MG63 (cell line): ENCODE measurements around the gene STOX1. TPM values are rescaled to one million over a fixed set of nuclear protein-coding genes. Genes with fewer than 3 reads are reported as not detected.
"Not testable (repeated sequence)": the region's sequence is repeated elsewhere in the genome, so short reads cannot be mapped to it uniquely, and the experiment has no call there.

Source experiments
- DNase-seq: peaks from one replicate; pipeline ENCODE4 v3.0.0-alpha.2; 2020
- H3K27me3 ChIP-seq: fragments of 250-450 bp; sonication (Bioruptor Pico); 2 replicates; pipeline ENCODE4 v1.5.1; 2020; ENCODE audit warnings: mild to moderate bottlenecking, moderate library complexity
- H3K36me3 ChIP-seq: fragments of 250-450 bp; sonication (Bioruptor Pico); 2 replicates; pipeline ENCODE4 v1.5.1; 2020; ENCODE audit warnings: mild to moderate bottlenecking, moderate library complexity
- H3K4me3 ChIP-seq: fragments of 250-450 bp; sonication (Bioruptor Pico); 2 replicates; pipeline ENCODE4 v1.5.1; 2020; ENCODE audit warnings: mild to moderate bottlenecking, moderate library complexity
- H3K9me3 ChIP-seq: fragments of 250-450 bp; sonication (Bioruptor Pico); 2 replicates; pipeline ENCODE4 v1.5.1; 2020; ENCODE audit warnings: mild to moderate bottlenecking, moderate library complexity
- total RNA-seq: library from RNA; depleted of rRNA; stranded (reverse); fragments of >200 nt; shearing (Covaris generic); gene quantifications from 2 replicates; pipeline ENCODE4 v1.2.3, GENCODE V29; 2014; ENCODE audit warnings: low replicate concordance

Gene STOX1
- total RNA-seq, 1 experiment from 2014 or later = not detected

DNA sequence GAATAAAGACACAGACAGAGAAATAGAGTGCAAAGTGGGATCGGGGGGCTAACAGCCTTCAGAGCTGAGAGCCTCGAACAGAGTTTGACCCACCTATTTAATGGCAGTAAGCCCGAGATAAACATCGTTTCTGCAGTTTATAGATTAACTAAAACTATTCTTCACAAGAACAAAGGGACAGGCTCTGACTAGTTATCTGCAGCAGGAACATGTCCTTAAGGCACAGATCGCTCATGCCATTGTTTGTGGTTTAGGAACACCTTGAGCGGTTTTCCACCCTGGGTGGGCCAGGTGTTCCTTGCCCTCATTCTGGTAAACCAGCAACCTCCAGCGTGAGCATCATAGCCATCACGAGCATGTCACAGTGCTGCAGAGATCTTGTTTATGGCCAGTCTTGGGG, 40.8 kb downstream of the STOX1 start:
- not testable (repeated sequence) for H3K4me3 ChIP-seq, H3K27me3 ChIP-seq, H3K36me3 ChIP-seq, H3K9me3 ChIP-seq, DNase-seq

DNA sequence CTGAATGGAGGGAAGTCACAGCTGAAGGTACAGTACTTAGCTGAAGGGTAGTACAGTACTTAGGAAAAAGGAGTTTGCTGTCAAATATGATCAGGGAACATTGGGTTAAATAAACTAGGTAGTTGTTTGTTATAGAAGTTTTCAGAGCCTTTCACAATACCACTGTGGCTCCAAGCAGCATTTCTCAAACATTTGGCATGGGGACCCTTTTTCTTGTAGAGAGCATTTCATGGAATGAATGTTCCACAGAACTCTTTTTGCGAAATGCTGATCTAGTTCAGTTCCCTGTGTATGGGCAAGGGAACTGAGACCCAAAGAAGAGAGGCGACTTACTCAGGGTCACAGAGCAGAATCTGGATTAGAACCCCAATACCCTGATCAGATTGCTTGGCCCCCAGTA, 42.3 kb downstream of the STOX1 start:
- Histone ChIP-seq H3K36me3 (no peaks in the 10 kb centered on the region), H3K4me3 (no peak overlapping the region), H3K9me3 (peaks cover 4% of the 10 kb centered on the region; the same call in 1 of the 2 replicates), H3K27me3 (no peaks in the 10 kb centered on the region)
- DNase-seq = no peak

DNA sequence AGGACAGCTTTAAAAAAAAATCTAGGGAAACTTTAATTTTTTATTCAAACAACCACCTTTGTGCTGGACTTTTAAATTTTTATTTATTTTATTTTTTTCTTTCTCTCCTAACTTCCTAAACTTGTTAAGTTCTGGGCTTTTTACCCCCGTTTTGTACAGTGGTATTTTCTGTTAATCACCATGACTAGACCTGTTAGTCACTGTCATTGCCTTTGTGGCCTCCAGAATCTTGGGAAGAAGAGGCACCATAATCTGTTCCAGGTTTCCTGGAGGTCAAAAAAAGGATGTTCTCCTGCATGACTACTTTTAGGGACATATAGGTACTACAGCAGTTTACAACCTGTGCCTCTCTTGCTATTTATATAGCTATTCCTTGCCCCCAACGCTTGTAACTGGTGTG, 42.7 kb downstream of the STOX1 start:
- no peak for DNase-seq
- Histone ChIP-seq H3K4me3 (no peak overlapping the region), H3K27me3 (no peaks in the 10 kb centered on the region), H3K9me3 (peaks cover 4% of the 10 kb centered on the region; the same call in 1 of the 2 replicates), H3K36me3 (no peaks in the 10 kb centered on the region)

DNA sequence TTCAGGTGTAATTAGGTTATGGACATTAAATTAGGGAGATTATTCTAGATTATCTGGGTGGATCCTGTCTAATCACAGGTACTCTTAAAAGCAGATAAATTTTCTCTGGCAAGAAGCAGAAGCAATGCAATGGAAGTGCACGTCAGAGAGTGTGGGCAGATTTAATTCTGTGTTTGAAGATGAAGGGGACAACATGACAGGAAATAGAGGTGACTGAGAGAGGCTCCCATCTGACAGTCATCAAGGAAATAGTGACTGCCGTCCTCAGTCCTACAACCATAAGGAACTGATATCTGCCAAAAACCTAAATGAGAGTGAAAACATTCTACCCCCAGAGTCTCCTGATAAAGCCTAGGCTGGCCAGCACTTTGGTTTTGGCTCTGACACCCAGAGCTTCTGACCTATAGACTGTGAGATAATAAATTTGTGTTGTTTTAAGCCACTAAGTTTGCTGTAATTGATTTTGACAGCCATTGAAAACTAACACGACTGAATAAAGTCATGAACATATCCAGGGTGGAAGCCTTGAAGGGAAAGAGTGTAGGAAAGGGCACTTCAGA, 43.3 kb downstream of the STOX1 start:
- H3K9me3 ChIP-seq = peaks cover 4% of the 10 kb centered on the region; the same call in 1 of the 2 replicates
- H3K27me3 ChIP-seq = no peaks in the 10 kb centered on the region
- DNase-seq = no peak
- no peak overlapping the region for H3K4me3 ChIP-seq
- H3K36me3 ChIP-seq = no peaks in the 10 kb centered on the region

DNA sequence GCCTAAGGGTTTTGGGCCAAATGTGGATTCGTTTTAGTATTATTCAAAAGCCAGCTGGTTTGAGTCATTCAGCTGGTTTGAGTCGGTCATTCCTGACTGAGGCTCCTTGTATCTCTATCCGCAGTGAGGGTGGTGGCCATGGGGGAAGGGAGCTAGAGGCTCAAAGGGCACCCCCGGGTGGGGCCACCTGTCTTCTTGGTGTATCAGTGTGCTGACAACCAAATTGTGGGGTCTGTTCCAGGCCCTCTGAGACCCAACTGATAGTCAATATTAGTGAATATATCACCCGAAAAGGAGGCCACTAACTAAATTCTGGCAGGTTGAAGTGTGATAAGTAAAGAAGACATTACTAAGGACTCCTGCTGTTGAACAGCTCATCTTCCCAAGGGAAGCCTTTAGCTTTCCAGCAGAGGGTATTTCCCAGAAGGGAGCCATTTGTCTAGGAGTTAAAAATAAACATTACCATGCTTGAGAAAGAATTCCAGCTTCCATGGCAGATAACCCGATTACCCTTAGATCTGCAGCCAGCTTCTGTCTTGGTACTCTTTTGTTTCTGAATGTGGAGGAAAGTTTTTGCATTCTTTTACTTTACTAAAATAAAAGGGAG, 43.9 kb downstream of the STOX1 start:
- no peak overlapping the region for H3K4me3 ChIP-seq
- no peaks in the 10 kb centered on the region for H3K27me3 ChIP-seq
- no peaks in the 10 kb centered on the region for H3K36me3 ChIP-seq
- peak; percentile 54 for DNase-seq
- peaks cover 4% of the 10 kb centered on the region; the same call in 1 of the 2 replicates for H3K9me3 ChIP-seq

DNA sequence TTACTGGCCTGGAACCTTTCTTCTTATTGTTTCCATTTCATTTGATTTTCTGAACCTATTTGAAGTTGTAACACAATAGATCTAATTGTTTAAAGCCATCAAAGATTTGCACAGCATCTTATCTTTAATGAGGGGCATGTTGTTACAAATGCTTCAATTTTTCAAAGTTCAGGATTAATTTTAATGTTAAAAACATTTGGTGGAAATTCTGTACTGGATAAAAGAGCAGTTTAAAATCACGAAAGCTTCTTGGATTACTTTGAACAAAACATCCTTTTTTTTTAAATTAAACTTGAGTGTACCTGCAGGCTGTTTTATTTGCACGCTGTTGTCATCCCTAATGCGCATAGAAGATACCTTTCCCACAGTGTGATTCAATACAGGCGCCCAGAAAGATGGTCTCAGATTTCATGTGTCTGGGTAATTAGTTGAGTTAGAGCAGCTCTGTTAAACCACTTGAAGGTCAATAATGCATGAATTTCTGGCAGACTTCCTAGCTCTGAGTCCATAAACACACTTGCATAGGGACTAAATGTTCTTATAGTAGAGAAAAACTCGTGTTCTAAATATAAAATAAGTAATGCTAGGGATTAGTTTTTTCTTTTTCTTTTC, 44.5 kb downstream of the STOX1 start:
- Histone ChIP-seq H3K27me3 (no peaks in the 10 kb centered on the region), H3K4me3 (no peak overlapping the region), H3K9me3 (peaks cover 4% of the 10 kb centered on the region; the same call in 1 of the 2 replicates), H3K36me3 (no peaks in the 10 kb centered on the region)
- peak; percentile 49 for DNase-seq

DNA sequence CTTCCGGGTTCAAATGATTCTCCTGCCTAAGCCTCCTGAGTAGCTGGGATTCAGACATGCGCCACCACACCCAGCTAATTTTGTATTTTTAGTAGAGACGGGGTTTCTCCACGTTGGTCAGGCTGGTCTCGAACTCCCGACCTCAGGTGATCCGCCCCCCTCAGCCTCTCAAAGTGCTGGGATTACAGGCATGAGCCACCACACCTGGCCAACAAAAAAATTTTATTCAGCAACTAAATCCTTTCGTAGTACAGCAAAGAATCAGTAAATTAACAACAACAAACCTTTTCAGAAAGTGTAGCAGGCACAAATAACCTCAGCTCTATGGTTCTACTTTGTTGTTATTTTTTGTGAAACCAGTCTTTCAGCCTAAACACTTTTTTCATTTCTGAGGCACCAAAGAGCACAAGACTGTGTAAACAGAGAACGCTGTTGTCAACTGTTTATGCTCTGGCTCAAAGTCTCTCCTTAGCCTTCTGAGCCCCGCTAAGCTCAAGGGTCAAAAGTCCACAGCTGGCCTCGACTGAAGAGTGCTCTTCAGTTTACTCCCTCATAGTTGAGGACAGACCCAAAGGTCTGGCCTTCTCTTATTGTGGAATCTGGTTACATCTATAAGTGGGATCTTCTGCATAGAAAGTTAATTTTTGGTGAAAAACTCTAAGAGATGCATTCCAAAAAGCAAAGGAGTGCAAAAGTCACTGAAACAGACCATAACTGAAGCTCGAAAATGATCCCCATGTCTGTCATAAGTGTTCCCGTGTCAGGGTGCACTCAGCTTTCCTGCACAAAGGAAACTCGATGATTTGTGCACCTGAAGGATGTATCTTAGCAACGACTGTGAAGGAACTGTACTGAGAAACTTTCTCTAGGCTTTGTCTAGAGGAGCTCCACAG, 49.2 kb downstream of the STOX1 start:
- DNase-seq = no peak

DNA sequence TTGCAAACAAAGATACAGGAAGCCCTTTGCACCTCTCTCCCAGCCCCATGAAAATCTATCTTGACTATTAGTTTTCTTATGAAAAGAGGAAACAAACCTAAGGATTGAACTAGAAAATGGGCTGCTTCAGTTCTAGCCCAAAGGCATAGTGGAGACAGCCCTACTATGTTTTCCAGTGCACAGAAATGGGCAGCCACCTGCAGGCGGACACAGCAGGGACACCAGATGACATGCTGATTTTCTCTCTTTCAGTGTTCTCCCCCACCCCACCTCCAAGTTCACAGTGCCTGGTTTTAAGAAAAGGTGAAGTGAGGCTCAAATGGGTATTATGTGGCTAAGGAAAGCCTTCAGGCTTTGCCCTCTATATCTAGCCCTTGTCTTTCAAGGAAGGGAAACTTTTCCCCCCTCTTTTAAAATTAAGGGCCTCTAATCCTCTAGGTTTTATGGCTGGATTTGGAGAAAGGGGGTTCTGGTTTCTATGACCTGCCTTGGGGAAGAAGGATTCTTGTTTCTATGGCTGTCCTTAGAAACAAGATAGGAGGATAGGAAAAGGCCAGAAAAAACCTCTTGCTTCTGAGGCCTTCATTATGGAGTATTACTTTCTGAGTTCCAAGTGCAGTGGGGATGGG, 50.3 kb downstream of the STOX1 start:
- DNase-seq = no peak
- Histone ChIP-seq H3K36me3 (no peaks in the 10 kb centered on the region), H3K4me3 (no peak overlapping the region), H3K9me3 (no peaks in the 10 kb centered on the region), H3K27me3 (peaks cover 10% of the 10 kb centered on the region)

More for the DNA sequence above, 49.2 kb downstream of the STOX1 start:
- Histone ChIP-seq H3K9me3 (no peaks in the 10 kb centered on the region), H3K27me3 (peaks cover 7% of the 10 kb centered on the region), H3K4me3 (no peak overlapping the region), H3K36me3 (no peaks in the 10 kb centered on the region)

DNA sequence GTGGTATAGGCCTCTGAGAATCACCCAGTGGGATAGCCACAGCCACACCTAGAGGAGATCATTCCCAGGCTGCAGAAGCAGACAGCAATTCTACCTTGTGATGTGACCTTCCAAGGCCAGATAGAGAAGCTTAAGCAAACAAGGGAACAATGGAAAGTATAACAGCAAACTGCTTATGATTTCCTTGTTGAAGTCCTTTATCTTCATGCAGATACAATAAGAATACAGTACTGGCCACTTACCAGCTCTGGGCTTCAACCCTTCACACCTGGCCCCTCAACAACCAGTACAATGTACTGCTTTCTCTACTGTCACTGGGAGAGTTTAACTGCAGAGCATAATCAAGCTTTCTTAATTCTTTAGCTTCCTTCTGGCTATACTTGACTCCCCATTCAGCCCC, 51.2 kb downstream of the STOX1 start:
- no peak for DNase-seq
- H3K9me3 ChIP-seq = no peaks in the 10 kb centered on the region
- no peak overlapping the region for H3K4me3 ChIP-seq
- H3K36me3 ChIP-seq = no peaks in the 10 kb centered on the region
- peaks cover 10% of the 10 kb centered on the region for H3K27me3 ChIP-seq

DNA sequence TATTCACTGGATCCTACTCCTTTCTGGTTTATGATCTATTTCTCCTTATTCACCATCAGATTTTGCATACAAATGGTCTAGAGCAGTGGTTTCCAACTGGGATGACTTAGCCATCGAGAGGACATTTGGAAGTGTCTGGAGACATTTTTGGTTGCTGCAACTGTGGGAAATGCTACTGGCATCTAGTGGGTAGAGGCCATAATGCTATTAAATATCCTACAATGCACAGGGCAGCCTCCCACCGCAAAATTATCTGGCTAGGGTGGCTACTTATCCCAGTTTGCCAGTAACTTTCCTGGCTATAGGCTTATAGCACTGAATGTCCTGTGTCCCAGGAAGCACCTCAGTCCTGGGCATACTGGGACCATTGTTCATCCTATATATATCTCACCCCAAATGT, 52.3 kb downstream of the STOX1 start:
- peaks cover 10% of the 10 kb centered on the region for H3K27me3 ChIP-seq
- no peaks in the 10 kb centered on the region for H3K36me3 ChIP-seq
- no peaks in the 10 kb centered on the region for H3K9me3 ChIP-seq
- DNase-seq = no peak
- H3K4me3 ChIP-seq = no peak overlapping the region

DNA sequence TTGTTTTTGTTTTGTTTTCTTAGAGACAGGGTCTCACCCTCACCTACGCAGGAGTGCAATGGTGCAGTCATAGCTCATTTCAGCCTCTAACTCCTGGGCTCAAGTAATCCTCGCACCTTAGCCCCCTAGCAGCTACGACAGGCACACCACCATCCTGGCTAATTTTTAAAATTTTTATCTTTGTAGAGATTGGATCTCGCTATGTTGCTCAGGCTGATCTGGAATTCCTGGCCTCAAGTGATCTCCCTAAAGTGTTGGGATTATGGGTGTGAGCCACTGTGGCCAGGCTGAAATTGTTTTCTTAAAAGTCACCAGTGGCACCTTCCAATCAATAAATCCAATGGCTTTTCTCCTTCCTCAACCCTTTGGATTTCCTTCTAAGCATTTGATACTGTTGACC, 52.9 kb downstream of the STOX1 start:
- H3K4me3 ChIP-seq = no peak overlapping the region
- H3K36me3 ChIP-seq = no peaks in the 10 kb centered on the region
- no peak for DNase-seq
- H3K27me3 ChIP-seq = peaks cover 10% of the 10 kb centered on the region
- H3K9me3 ChIP-seq = no peaks in the 10 kb centered on the region

DNA sequence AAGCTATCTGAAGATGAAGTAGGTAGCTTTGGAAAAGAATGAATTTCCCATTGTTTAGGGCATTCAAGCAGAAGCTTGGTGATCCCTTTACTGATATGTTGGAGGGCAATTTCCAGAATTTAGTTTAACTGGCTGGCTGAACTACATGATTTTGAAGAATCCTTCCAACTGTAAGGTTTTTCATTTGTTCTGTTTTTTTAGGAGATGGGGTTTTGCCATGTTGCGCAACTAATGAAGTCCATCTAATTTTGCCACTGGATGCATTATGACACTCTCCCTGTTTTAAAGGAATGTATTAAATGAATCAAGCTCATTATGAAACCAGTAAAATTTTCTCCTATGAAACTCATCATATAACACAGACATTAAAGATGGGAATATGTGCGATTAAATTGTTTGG, 67.7 kb downstream of the STOX1 start:
- no peak for DNase-seq
- H3K36me3 ChIP-seq = no peaks in the 10 kb centered on the region

DNA sequence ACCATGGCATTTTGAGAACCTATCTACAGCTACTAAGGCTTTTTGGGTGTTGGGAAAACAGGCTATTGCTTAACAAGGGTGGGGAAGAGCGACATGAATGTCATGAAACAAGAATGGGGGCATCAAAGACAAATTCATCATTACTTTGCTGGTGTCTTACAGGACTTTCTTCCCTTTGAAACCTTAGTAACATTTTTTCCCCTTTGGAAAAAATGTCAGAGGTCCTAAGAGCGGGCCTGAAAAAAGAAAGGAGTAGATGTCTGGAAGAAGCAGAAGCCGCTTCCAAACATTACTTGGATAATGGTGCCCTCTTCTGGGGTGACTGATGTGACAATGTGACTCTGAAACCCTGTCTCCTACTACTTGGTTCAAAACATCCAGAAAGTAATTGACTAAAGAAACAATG, 70.0 kb downstream of the STOX1 start:
- Histone ChIP-seq H3K27me3 (no peaks in the 10 kb centered on the region), H3K9me3 (no peaks in the 10 kb centered on the region), H3K36me3 (peaks cover 2% of the 10 kb centered on the region), H3K4me3 (no peak overlapping the region)
- DNase-seq = peak; percentile 48

More for the DNA sequence above, 67.7 kb downstream of the STOX1 start:
- no peaks in the 10 kb centered on the region for H3K9me3 ChIP-seq
- H3K4me3 ChIP-seq = no peak overlapping the region
- H3K27me3 ChIP-seq = no peaks in the 10 kb centered on the region

DNA sequence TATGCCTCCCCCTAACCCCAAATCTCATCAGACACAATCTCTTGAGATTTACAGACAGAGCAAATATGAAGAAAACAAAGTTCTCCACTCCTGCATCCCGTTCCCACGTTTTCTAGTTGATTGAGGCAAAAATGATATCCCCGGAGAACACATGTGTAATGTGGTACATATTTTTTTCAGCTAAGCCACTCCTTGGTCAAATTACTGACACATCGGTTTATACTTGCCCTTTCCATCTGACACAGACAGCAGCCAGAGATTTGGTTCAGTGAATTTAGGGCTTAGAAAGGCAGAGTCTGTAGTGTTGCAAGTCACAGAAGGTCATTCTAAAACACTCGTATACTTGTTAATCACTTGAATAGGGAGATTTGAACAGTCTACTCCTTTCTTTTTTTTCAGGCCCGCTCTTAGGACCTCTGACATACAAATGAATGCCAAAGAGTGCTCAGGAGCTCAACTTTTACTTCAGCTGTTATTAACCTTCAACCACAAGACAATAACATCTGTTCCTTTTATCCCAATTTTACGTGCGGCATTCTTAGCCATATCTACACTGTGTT, 71.9 kb downstream of the STOX1 start:
- Histone ChIP-seq H3K36me3 (peaks cover 11% of the 10 kb centered on the region), H3K4me3 (no peak overlapping the region), H3K9me3 (no peaks in the 10 kb centered on the region), H3K27me3 (no peaks in the 10 kb centered on the region)
- DNase-seq = no peak

DNA sequence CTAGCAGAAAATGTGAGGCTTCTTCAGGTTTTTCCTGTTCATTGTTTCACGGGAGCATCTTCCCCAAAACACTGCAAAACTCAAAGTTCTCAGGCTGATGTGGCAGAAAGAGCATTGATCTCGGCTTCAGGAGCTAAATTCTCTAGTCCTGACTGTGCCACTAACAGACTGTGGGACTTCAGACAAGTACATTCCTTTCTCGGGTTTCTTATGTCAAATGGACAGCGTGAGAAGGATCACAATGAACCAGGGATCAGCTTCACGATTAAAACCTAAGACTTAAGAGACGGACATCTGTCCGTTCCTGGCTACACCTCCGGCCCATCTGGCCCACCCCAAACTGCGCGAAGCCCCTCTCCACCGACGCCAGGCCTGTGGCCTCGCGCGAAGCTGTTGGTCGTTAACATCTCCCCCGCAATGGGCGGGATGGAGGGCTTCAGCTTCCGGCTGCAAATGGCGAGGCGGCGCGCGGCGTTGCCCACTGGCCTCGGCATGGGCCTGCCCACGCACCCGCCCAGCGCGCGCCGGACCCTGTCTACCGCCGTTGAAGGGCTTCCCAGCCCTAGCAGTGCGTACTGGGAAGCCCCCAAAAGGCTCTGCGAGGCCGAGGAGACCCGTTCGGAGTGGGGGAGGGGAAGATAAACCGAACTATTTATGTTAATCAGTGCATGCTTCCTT, 73.2 kb downstream of the STOX1 start:
- peaks cover 19% of the 10 kb centered on the region for H3K36me3 ChIP-seq
- no peaks in the 10 kb centered on the region for H3K27me3 ChIP-seq
- no peaks in the 10 kb centered on the region for H3K9me3 ChIP-seq
- H3K4me3 ChIP-seq = peak overlapping the region; percentile 90
- DNase-seq = peak; percentile 77
